K562 (cell line): Measurements from ENCODE around the gene S100A7A. TPM values are rescaled to one million over a fixed set of nuclear protein-coding genes. Genes with fewer than 3 reads are reported as not detected.

Experiments used
- ATAC-seq: fragments of 200-7000 bp; cut with Tn5 transposase; 3 replicates; pipeline ENCODE4 v1.9.1; 2020; ENCODE audit warnings: moderate library complexity
- BruUV-seq: library from RNA; stranded (reverse); fragments of 400-500 nt; replicated peaks from 2 replicates; lab custom pipeline; 2021; lab: Mats Ljungman, UMichigan
- CTCF ChIA-PET: fragments of 300-600 bp; formaldehyde crosslinking; extraction: SDS; loops from one replicate; lab custom pipeline; 2021; ENCODE audit warnings: low intra/inter-chr PET ratio; lab: Yijun Ruan, JAX
- POLR2A ChIA-PET: fragments of 300-600, 350-650 bp; sonication (Branson Sonifier 250); formaldehyde crosslinking; extraction: SDS; loops from one replicate; lab custom pipeline; 2021; ENCODE audit warnings: antibody characterized with exemption, inconsistent platforms; lab: Yijun Ruan, JAX
- DNase-seq, 4 experiments: peaks; one replicate each; pipeline versions ENCODE4 v3.0.0 to v3.0.0-alpha.2; 2011 to 2018; ENCODE audit warnings: low spot score in 3 of 4, mixed read lengths in 3 of 4; ENCODE audit errors: extremely low read depth in 1 of 4
- FAIRE-seq: peaks from 2 replicates; lab custom pipeline; 2011; peaks lifted over from hg19 to GRCh38; lab: Jason Lieb, UNC
- H2AFZ ChIP-seq: 2 replicates; pipeline ENCODE4 v1.6.0; 2011; ENCODE audit warnings: low read depth, low read length, control low read depth, inconsistent platforms
- H3K27ac ChIP-seq: fragments of 200-600 bp; 3 replicates; pipeline ENCODE4 v1.8.0; 2011; ENCODE audit warnings: low read depth, mild to moderate bottlenecking, control low read depth, inconsistent platforms, low read length, moderate library complexity, mixed read lengths; ENCODE audit errors: extremely low read depth
- H3K27me3 ChIP-seq, 2 experiments: fragments of 300-600 bp in 1 of 2; 2 replicates in 1 of 2; 3 replicates in 1 of 2; pipeline versions ENCODE4 v1.6.0 to v1.8.0; 2011; ENCODE audit warnings: inconsistent platforms in 2 of 2, low read length in 2 of 2, mild to moderate bottlenecking in 1 of 2, mixed read lengths in 1 of 2, moderate library complexity in 1 of 2; ENCODE audit not compliant: control insufficient read depth in 2 of 2, insufficient read depth in 2 of 2
- H3K36me3 ChIP-seq: fragments of 300-600 bp; 3 replicates; pipeline ENCODE4 v1.8.0; 2011; ENCODE audit warnings: mild to moderate bottlenecking, low read length, inconsistent platforms; ENCODE audit not compliant: control insufficient read depth, insufficient read depth
- H3K4me1 ChIP-seq, 2 experiments: fragments of 200-600 bp in 1 of 2; replicated peaks in 1 of 2; 2 replicates in 1 of 2; 3 replicates in 1 of 2; pipeline versions ENCODE4 v1.5.1 to v1.8.0; 2011; ENCODE audit warnings: inconsistent platforms in 2 of 2, low read length in 2 of 2, mild to moderate bottlenecking in 1 of 2, mixed read lengths in 1 of 2, moderate library complexity in 1 of 2; ENCODE audit not compliant: control insufficient read depth in 2 of 2, insufficient read depth in 2 of 2
- H3K4me2 ChIP-seq: 2 replicates; pipeline ENCODE4 v1.6.1; 2011; ENCODE audit warnings: low read length, control low read depth, inconsistent platforms, mixed read lengths; ENCODE audit not compliant: insufficient read depth
- H3K4me3 ChIP-seq: fragments of 200-600 bp; sonication (generic), shearing (Covaris generic); 2 replicates; pipeline ENCODE4 v1.5.1; 2016; ENCODE audit warnings: control low read depth, inconsistent platforms
- H3K79me2 ChIP-seq: fragments of 200-600 bp; 3 replicates; pipeline ENCODE4 v1.8.0; 2011; ENCODE audit warnings: low read length, inconsistent platforms; ENCODE audit not compliant: control insufficient read depth, insufficient read depth
- H3K9ac ChIP-seq, 2 experiments: 2 replicates each; pipeline versions ENCODE4 v1.6.0 to v1.6.1; 2011; ENCODE audit warnings: low read depth in 2 of 2, low read length in 2 of 2, control low read depth in 1 of 2, inconsistent platforms in 1 of 2, mild to moderate bottlenecking in 1 of 2, mixed read lengths in 1 of 2; ENCODE audit not compliant: insufficient read depth in 1 of 2
- H3K9me1 ChIP-seq: one replicate; pipeline ENCODE4 v1.6.0; 2011; ENCODE audit warnings: inconsistent platforms, mild to moderate bottlenecking, low read length, moderate library complexity; ENCODE audit not compliant: control insufficient read depth, insufficient read depth
- H3K9me3 ChIP-seq: replicated peaks from 2 replicates; pipeline ENCODE4 v1.5.1; 2011; ENCODE audit warnings: low read depth, low read length, inconsistent platforms; ENCODE audit not compliant: control insufficient read depth, insufficient read depth
- H4K20me1 ChIP-seq: replicated peaks from 2 replicates; pipeline ENCODE4 v1.6.1; 2011; ENCODE audit warnings: low read length, inconsistent platforms, mixed read lengths; ENCODE audit not compliant: control insufficient read depth, insufficient read depth
- CXXC5 ChIP-seq: fragments of 250-450 bp; sonication (Bioruptor Pico); IDR thresholded peaks from 2 replicates; pipeline ENCODE4 v1.8.0; 2022; ENCODE audit warnings: inconsistent platforms, mild to moderate bottlenecking, moderate library complexity
- JUND ChIP-seq, 2 experiments: IDR thresholded peaks; 2 replicates in 1 of 2; 3 replicates in 1 of 2; pipeline ENCODE4 v1.6.1; 2011; ENCODE audit warnings: borderline replicate concordance in 2 of 2, low read depth in 2 of 2, low read length in 2 of 2, improper control_type of control experiment in 1 of 2, missing biosample characterization in 1 of 2, missing genetic modification characterization in 1 of 2, missing genetic modification reagents in 1 of 2
- MYC ChIP-seq, 2 experiments: fragments of 250-450 bp in 1 of 2; sonication (Bioruptor Pico) in 1 of 2; IDR thresholded peaks; 2 replicates each; pipeline versions ENCODE4 v1.5.1 to v1.6.1; 2012 to 2021; ENCODE audit warnings: low read depth in 2 of 2, borderline replicate concordance in 1 of 2, improper control_type of control experiment in 1 of 2, low read length in 1 of 2, mild to moderate bottlenecking in 1 of 2, moderate library complexity in 1 of 2
- NFRKB ChIP-seq: fragments of 450-650 bp; IDR thresholded peaks from 2 replicates; pipeline ENCODE4 v1.6.1; 2016; ENCODE audit warnings: low read depth
- NRF1 ChIP-seq, 2 experiments: fragments of 450-650 bp; IDR thresholded peaks in 1 of 2; conservative IDR thresholded peaks in 1 of 2; 2 replicates each; pipeline ENCODE4 v1.6.1; 2014; ENCODE audit warnings: mild to moderate bottlenecking in 2 of 2
- PRPF4 ChIP-seq: fragments of 200-400 bp; formaldehyde crosslinking; IDR thresholded peaks from one replicate; pipeline ENCODE4 v1.6.1; 2017; ENCODE audit warnings: low read length, low read depth, mild to moderate bottlenecking; ENCODE audit not compliant: insufficient read depth, poor library complexity, severe bottlenecking
- PTRF ChIP-seq: fragments of 450-650 bp; IDR thresholded peaks from 2 replicates; pipeline ENCODE4 v1.6.1; 2016; ENCODE audit warnings: mild to moderate bottlenecking, missing genetic modification characterization, missing compliant biosample characterization
- PTTG1 ChIP-seq: fragments of 450-650 bp; IDR thresholded peaks from 2 replicates; pipeline ENCODE4 v1.6.1; 2016; ENCODE audit warnings: low read depth, mild to moderate bottlenecking, missing genetic modification characterization, missing compliant biosample characterization
- SMAD4 ChIP-seq: fragments of 250-450 bp; sonication (Bioruptor Pico); conservative IDR thresholded peaks from 2 replicates; pipeline ENCODE4 v1.8.0; 2021; ENCODE audit warnings: inconsistent platforms, mild to moderate bottlenecking, moderate library complexity
- STAT5A ChIP-seq: IDR thresholded peaks from 2 replicates; pipeline ENCODE4 v1.6.1; 2012; ENCODE audit warnings: low read length, inconsistent platforms, borderline replicate concordance
- THRA ChIP-seq: fragments of 450-650 bp; IDR thresholded peaks from 2 replicates; pipeline ENCODE4 v1.6.1; 2017; ENCODE audit warnings: mild to moderate bottlenecking, moderate library complexity
- ZEB2 ChIP-seq: fragments of 450-650 bp; IDR thresholded peaks from 2 replicates; pipeline ENCODE4 v1.6.1; 2016
- ZNF133 ChIP-seq: fragments of 250-450 bp; sonication (Bioruptor Pico); IDR thresholded peaks from 2 replicates; pipeline ENCODE4 v1.4.0; 2020; ENCODE audit warnings: mild to moderate bottlenecking
- ZNF41 ChIP-seq: fragments of 250-450 bp; sonication (Bioruptor Pico); conservative IDR thresholded peaks from 2 replicates; pipeline ENCODE4 v1.4.0; 2020; ENCODE audit warnings: mild to moderate bottlenecking
- WGBS: fragments of 100-300 bp; shearing (Covaris generic); methylation state at CpG from one replicate; pipeline ENCODE4 v1.1.6; 2016; ENCODE audit warnings: low coverage, mixed read lengths; ENCODE audit not compliant: insufficient coverage; ENCODE audit errors: missing lambda C conversion rate; 5-methylcytosine and 5-hydroxymethylcytosine counted together
- in situ Hi-C: fragments of 300-500 bp; cut with MboI; formaldehyde crosslinking; loops from 4 replicates; pipeline ENCODE4 v1.15.0; 2018; ENCODE audit warnings: inconsistent platforms, mixed read lengths
- intact Hi-C: fragments of 100-400 bp; cut with micrococcal nuclease; formaldehyde crosslinking; loops from 2 replicates; pipeline ENCODE4 v1.14.2; 2022
- polyA plus RNA-seq, 8 experiments: library from polyadenylated mRNA; depleted of rRNA in 4 of 8; stranded (reverse) in 5 of 8; unstranded in 3 of 8; fragments of >200 nt; fragmentation: Nextera tagmentation in 2 of 8; fragmentation: Illumina TruSeq in 1 of 8; extraction: Ambion mirVana in 2 of 8; extraction: Trizol in 1 of 8; gene quantifications; 2 replicates each; pipeline versions ENCODE4 v1.2.1 to v1.2.3, GENCODE V29; 2011 to 2014; ENCODE audit warnings: inconsistent platforms in 1 of 8, missing spikeins in 1 of 8
- total RNA-seq, 7 experiments: library from RNA; depleted of rRNA in 6 of 7; stranded (reverse); fragments of >200 nt in 6 of 7; fragmentation: Illumina TruSeq in 2 of 7; extraction: Trizol in 2 of 7; gene quantifications; 2 replicates each; pipeline versions ENCODE4 v1.2.1 to v1.2.3, GENCODE V29; 2011 to 2021; ENCODE audit warnings: low replicate concordance in 1 of 7
- TF ChIP-seq, protein P1 (sequence below): fragments of 450-650 bp; conservative IDR thresholded peaks from 2 replicates; pipeline ENCODE4 v1.6.1; 2016; ENCODE audit warnings: missing genetic modification characterization, low read depth, mild to moderate bottlenecking, control low read depth, missing compliant biosample characterization

S100A7A gene
- total and polyA plus RNA-seq, 9 of the 15 experiments (the other 6 are each of a cell fraction or from before 2014, with no cell fraction given) = not detected

DNA sequence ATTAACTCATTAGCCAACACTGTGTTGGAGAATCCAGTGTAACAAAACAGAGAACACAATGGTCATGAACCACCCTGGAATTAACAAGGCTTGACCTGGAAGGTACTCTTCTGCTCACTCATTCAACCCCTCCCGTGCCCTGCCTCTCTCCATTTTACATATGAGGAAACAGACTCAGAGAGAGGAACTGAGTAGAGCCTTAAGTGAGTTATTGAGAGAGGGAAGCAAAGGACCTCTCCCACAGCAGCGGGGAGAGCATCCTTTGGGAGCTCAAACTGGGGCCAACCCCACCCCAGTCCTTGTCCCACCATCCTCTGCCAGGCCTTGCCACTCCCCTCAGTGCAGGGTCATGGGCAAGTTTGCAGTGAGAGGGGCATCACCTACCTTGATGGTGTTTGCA is 42.2 kb upstream of the S100A7A start:
- CTCF ChIA-PET = no interaction called here
- Histone ChIP-seq H3K79me2 (no peaks in the 10 kb centered on the region), H3K4me2 (no peak overlapping the region), H3K4me1 (no peaks in the 10 kb centered on the region), H3K9ac (no peak overlapping the region), H4K20me1 (no peaks in the 10 kb centered on the region), H3K9me3 (no peaks in the 10 kb centered on the region), H3K4me3 (no peak overlapping the region), H2AFZ (no peak overlapping the region), H3K9me1 (no peaks in the 10 kb centered on the region), H3K36me3 (no peaks in the 10 kb centered on the region), H3K27ac (no peak overlapping the region)
- no TSS peak for BruUV-seq
- FAIRE-seq (no peak), DNase-seq (no peak), ATAC-seq (no peak)
- POLR2A ChIA-PET = interaction anchor here (0.7 kb wide), 1 partner anchor 35 kb away, joined by 3 read pairs; no protein-coding TSS in a partner anchor
- WGBS = 0% methylated on average over 1 of the region's 2 CpGs
- intact Hi-C loops (no loop called here), in situ Hi-C loops (no loop called here)
- TF ChIP-seq NFRKB = no peak
- TF ChIP-seq MYC (IDR thresholded peaks at IDR 0.05; ENCODE audit: low read depth, low read length) = no peak
- no peak for TF ChIP-seq MYC (CRISPR knock-in tag; IDR thresholded peaks at IDR 0.05; ENCODE audit: borderline replicate concordance, low read depth)
- no peak for TF ChIP-seq JUND (IDR thresholded peaks at IDR 0.05; ENCODE audit: borderline replicate concordance, low read depth, low read length)
- no peak for TF ChIP-seq JUND (tag; IDR thresholded peaks at IDR 0.05; ENCODE audit: borderline replicate concordance, low read depth, low read length)
- no peak for TF ChIP-seq PTTG1 (tag)
- TF ChIP-seq SMAD4 (CRISPR knock-in tag) = no peak
- no peak for TF ChIP-seq NRF1 (conservative IDR thresholded peaks at IDR 0.05 in 1 of 2, IDR thresholded peaks at IDR 0.05 in 1 of 2)
- TF ChIP-seq PTRF (tag) = no peak
- TF ChIP-seq, protein P1, sequence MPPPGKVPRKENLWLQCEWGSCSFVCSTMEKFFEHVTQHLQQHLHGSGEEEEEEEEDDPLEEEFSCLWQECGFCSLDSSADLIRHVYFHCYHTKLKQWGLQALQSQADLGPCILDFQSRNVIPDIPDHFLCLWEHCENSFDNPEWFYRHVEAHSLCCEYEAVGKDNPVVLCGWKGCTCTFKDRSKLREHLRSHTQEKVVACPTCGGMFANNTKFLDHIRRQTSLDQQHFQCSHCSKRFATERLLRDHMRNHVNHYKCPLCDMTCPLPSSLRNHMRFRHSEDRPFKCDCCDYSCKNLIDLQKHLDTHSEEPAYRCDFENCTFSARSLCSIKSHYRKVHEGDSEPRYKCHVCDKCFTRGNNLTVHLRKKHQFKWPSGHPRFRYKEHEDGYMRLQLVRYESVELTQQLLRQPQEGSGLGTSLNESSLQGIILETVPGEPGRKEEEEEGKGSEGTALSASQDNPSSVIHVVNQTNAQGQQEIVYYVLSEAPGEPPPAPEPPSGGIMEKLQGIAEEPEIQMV (tag) = no peak
- no peak for TF ChIP-seq ZEB2
- no peak for TF ChIP-seq THRA
- TF ChIP-seq ZNF133 (CRISPR knock-in tag) = no peak
- no peak for TF ChIP-seq ZNF41 (CRISPR knock-in tag)
- no peak for TF ChIP-seq CXXC5 (CRISPR knock-in tag)
- no peak for TF ChIP-seq STAT5A
- no peak for TF ChIP-seq PRPF4
- TF ChIP-seq, all 486 proteins: peak for 0
- peaks cover 2 to 23% of the 10 kb centered on the region in 2 experiments; a peak in 3 of 5 replicates for H3K27me3 ChIP-seq
